Neuron (in vitro differentiated cells): ENCODE data around the gene GRK7.
"Not testable (repeated sequence)": the region's sequence is repeated elsewhere in the genome, so short reads cannot be mapped to it uniquely, and the experiment has no call there.

Experiments
- H2AFZ ChIP-seq: one replicate; pipeline ENCODE4 v1.6.1; 2013; ENCODE audit warnings: low read depth, mild to moderate bottlenecking, inconsistent platforms, low read length, moderate library complexity
- H3K27me3 ChIP-seq: one replicate; pipeline ENCODE4 v1.6.1; 2013; ENCODE audit warnings: low read length; ENCODE audit not compliant: insufficient read depth
- H3K36me3 ChIP-seq: one replicate; pipeline ENCODE4 v1.6.1; 2013; ENCODE audit warnings: low read length; ENCODE audit not compliant: insufficient read depth
- H3K4me1 ChIP-seq: one replicate; pipeline ENCODE4 v1.6.1; 2013; ENCODE audit warnings: low read length; ENCODE audit not compliant: insufficient read depth
- H3K4me3 ChIP-seq: 2 replicates; pipeline ENCODE4 v1.5.1; 2013; ENCODE audit warnings: mild to moderate bottlenecking, low read length, moderate library complexity
- H3K9me3 ChIP-seq: one replicate; pipeline ENCODE4 v1.6.1; 2013; ENCODE audit warnings: low read length

GRK7 gene

GRCh38 chr3:141737678-141738021 is 25.6 kb upstream of the GRK7 start:
- Histone ChIP-seq H2AFZ (peak overlapping the region; percentile 45), H3K36me3 (peaks cover 3% of the 10 kb centered on the region), H3K9me3 (no peaks in the 10 kb centered on the region), H3K4me3 (peak overlapping the region; percentile 77), H3K4me1 (peaks cover 18% of the 10 kb centered on the region), H3K27me3 (no peaks in the 10 kb centered on the region)

DNA sequence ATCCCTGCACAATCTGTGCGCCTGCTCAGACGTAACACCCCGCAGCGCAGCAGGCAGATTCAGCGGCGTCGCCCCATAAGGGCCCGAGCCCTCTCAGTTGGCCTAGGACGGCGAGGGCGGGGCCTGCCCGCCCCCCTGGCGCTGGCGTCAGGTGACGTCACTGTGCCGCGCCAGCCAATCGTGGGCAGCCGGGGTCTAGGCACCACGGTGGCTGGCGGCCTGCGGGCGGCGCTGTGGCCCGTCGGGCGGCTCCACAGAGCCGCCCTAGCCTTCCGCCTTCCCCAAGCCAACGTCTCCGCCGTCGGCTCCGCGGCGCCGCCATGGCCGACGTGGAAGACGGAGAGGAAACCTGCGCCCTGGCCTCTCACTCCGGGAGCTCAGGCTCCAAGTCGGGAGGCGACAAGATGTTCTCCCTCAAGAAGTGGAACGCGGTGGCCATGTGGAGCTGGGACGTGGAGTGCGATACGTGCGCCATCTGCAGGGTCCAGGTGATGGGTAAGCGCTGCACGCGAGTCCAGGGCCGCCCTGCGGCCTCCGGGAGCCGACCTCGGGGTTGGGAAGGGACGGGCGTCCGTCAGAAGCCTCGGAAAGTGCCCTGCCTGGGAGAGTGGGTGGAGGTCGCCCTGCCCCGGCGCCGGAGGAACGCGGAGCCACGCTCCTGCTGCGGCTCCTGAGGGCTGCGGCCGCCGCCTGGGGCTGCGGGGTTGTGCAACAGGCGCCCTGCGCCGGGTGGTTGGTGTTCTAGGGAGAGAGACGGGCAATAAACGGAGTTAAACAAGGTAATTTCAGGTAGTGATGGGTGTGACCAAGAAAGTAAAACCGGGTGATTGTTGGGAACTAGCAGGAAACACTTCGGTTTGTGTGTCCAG is 25.0 kb upstream of the GRK7 start, which contains the start of gene RNF7:
Gene RNF7, plus strand, starts transcription at position 277 of the 869 bp plus-strand sequence. Its CDS starts 44 bp downstream, at position 321.
- Histone ChIP-seq H3K36me3 (peaks cover 9% of the 10 kb centered on the region), H3K4me3 (peak within 1 kb of the TSS; percentile 77), H3K4me1 (peaks cover 18% of the 10 kb centered on the region), H3K27me3 (no peaks in the 10 kb centered on the region), H2AFZ (peak within 1 kb of the TSS; percentile 75), H3K9me3 (no peaks in the 10 kb centered on the region)

- Histone ChIP-seq H3K9me3 (no peaks in the 10 kb centered on the region), H3K4me1 (peaks cover 20% of the 10 kb centered on the region), H2AFZ (peak overlapping the region; percentile 75), H3K27me3 (no peaks in the 10 kb centered on the region), H3K36me3 (peaks cover 11% of the 10 kb centered on the region), H3K4me3 (peak overlapping the region; percentile 77)
Measured at GRCh38 chr3:141738891-141739363, 24.3 kb upstream of the GRK7 start.

- Histone ChIP-seq H2AFZ (no peak overlapping the region), H3K36me3 (peaks cover 18% of the 10 kb centered on the region), H3K4me3 (peak overlapping the region; percentile 77), H3K27me3 (no peaks in the 10 kb centered on the region), H3K4me1 (peaks cover 20% of the 10 kb centered on the region), H3K9me3 (no peaks in the 10 kb centered on the region)
Measured at GRCh38 chr3:141739731-141740130, 23.5 kb upstream of the GRK7 start.

DNA sequence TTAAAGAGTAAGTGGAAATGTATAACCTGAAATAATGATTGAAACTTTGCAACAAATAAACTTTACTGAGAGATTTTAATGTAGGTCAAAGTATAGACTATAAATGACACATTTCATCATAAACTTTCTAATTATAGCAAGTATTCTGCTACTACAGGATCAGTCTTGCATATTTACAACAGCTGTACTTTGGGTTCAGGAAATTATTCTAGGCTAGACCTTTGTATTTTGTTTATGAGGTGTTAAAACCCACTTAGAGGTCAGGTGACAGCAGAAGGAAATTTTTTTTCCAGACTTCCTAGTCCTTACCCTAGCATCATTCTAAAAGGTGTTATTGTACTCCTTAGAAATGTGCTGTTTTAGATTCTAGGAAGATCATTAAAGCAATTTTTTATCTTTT is 22.9 kb upstream of the GRK7 start:
- Histone ChIP-seq H3K4me1 (peaks cover 20% of the 10 kb centered on the region), H3K4me3 (no peak overlapping the region), H2AFZ (no peak overlapping the region), H3K27me3 (no peaks in the 10 kb centered on the region), H3K9me3 (no peaks in the 10 kb centered on the region), H3K36me3 (peaks cover 24% of the 10 kb centered on the region)

DNA sequence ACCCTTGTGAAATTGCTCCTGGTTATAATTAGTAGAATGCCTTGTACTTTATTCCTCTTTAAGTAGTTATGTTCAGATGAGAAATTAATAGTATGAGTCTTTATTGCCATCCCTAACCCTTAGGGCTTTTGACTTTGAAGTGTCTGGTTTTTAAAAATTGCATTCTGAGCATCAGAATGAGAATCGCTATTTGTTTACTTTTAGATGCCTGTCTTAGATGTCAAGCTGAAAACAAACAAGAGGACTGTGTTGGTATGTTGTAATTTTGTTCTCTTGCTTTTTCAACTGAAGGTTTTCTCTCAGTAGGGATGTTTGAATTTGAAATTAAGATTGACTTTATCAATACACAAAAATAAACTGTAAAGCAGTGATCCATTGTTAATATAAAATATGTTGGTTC is 19.9 kb upstream of the GRK7 start:
- no peaks in the 10 kb centered on the region for H3K9me3 ChIP-seq
- peaks cover 20% of the 10 kb centered on the region for H3K4me1 ChIP-seq
- H3K36me3 ChIP-seq = peaks cover 46% of the 10 kb centered on the region
- no peak overlapping the region for H3K4me3 ChIP-seq
- no peak overlapping the region for H2AFZ ChIP-seq
- no peaks in the 10 kb centered on the region for H3K27me3 ChIP-seq

- H3K36me3 ChIP-seq = peaks cover 51% of the 10 kb centered on the region
- no peaks in the 10 kb centered on the region for H3K27me3 ChIP-seq
- H3K9me3 ChIP-seq = no peaks in the 10 kb centered on the region
- H3K4me3 ChIP-seq = no peak overlapping the region
- H2AFZ ChIP-seq = no peak overlapping the region
- H3K4me1 ChIP-seq = peaks cover 2% of the 10 kb centered on the region
Measured at GRCh38 chr3:141746962-141747361, 16.2 kb upstream of the GRK7 start.

- H3K4me3 ChIP-seq = no peak overlapping the region
- H3K4me1 ChIP-seq = no peaks in the 10 kb centered on the region
- H3K36me3 ChIP-seq = peaks cover 8% of the 10 kb centered on the region
- H3K9me3 ChIP-seq = no peaks in the 10 kb centered on the region
- H3K27me3 ChIP-seq = no peaks in the 10 kb centered on the region
- no peak overlapping the region for H2AFZ ChIP-seq
Measured at GRCh38 chr3:141753399-141753798, 9.8 kb upstream of the GRK7 start.

- Histone ChIP-seq H3K4me1 (no peaks in the 10 kb centered on the region), H2AFZ (no peak overlapping the region), H3K36me3 (peaks cover 8% of the 10 kb centered on the region), H3K27me3 (no peaks in the 10 kb centered on the region), H3K9me3 (no peaks in the 10 kb centered on the region), H3K4me3 (no peak overlapping the region)
Measured at GRCh38 chr3:141754032-141754431, 9.2 kb upstream of the GRK7 start.

- not testable (repeated sequence) for H3K27me3 ChIP-seq, H2AFZ ChIP-seq, H3K36me3 ChIP-seq, H3K4me3 ChIP-seq, H3K4me1 ChIP-seq, H3K9me3 ChIP-seq
Measured at GRCh38 chr3:141762552-141762951, 656 bp upstream of the GRK7 start.

DNA sequence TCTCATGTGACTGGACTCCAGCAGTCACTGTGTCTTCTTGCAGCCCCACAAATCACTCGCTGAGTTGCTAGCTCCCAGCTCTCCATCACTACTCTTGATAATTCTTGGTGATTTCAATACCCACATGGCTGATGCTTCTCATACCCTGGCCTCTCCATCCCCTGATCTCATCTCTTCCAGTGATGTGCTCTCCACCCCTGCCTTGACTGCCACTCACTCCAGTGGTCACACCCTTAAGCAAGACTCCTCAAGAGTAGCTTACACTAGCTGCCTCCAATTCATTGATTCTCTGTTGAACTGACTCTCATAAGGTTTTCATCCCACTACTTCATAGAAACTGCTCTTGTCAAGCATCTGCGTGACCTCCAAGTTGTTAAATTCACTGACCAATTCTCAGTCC is 837 bp downstream of the GRK7 start:
- Histone ChIP-seq H3K27me3 (no peaks in the 10 kb centered on the region), H3K4me1 (peaks cover 4% of the 10 kb centered on the region), H3K36me3 (no peaks in the 10 kb centered on the region), H3K4me3 (no peak overlapping the region), H3K9me3 (no peaks in the 10 kb centered on the region), H2AFZ (no peak overlapping the region)

- Histone ChIP-seq H3K4me1 (peaks cover 9% of the 10 kb centered on the region), H3K9me3 (no peaks in the 10 kb centered on the region), H3K4me3 (no peak overlapping the region), H2AFZ (no peak overlapping the region), H3K36me3 (no peaks in the 10 kb centered on the region), H3K27me3 (no peaks in the 10 kb centered on the region)
Measured at GRCh38 chr3:141764465-141764864, 1.3 kb downstream of the GRK7 start.

DNA sequence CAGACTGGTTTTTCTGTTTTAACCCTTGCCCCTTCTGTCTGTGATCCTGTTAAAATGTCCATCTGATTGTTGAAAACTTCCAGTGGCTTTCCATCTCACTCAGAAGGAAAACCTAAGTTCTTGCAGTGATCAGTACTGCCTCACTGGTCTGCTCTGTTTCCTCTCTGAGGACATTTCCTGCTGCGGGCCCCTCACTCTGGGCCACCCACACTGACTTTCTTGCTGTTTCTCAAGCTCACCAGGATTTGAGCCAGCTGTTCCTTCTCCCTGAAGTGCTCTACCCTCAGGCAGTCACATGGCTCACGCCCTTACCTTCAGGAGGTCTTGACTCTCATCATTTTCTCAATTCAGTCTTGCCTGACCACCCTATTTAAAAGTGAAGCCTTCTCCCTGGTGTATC is 1.8 kb downstream of the GRK7 start:
- H2AFZ ChIP-seq = no peak overlapping the region
- peaks cover 11% of the 10 kb centered on the region for H3K4me1 ChIP-seq
- no peaks in the 10 kb centered on the region for H3K9me3 ChIP-seq
- no peaks in the 10 kb centered on the region for H3K36me3 ChIP-seq
- H3K27me3 ChIP-seq = no peaks in the 10 kb centered on the region
- no peak overlapping the region for H3K4me3 ChIP-seq

DNA sequence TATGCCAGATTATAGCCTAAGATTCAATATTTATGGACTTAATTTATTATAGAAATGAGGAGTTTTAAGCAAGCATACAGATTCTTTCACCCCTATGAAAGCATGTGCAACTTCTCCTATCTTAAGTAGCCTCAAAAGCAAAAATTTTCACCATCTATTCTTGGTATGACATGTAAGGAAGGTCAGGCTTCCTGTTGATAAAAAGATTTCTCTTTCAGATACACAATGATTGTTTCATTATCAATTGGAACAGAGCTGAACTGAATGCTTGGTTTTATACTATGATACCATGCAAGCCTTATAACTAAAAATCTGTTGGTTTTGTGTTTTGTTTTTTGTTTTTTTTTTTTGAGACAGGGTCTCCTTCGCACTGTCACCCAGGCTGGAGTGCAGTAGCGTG is 3.9 kb downstream of the GRK7 start:
- Histone ChIP-seq H3K36me3 (no peaks in the 10 kb centered on the region), H3K27me3 (no peaks in the 10 kb centered on the region), H3K9me3 (no peaks in the 10 kb centered on the region), H2AFZ (no peak overlapping the region), H3K4me1 (peaks cover 12% of the 10 kb centered on the region), H3K4me3 (no peak overlapping the region)
